Anterior cingulate cortex (tissue), 58 donors: ENCODE data around the gene ANKRD18B.
A peak's percentile ranks its signal among the peaks of the same experiment; 100 is the strongest.
"Not testable (repeated sequence)": the region's sequence is repeated elsewhere in the genome, so short reads cannot be mapped to it uniquely, and the experiment has no call there.

ENCODE experiments used
- DNase-seq, 58 donors: peaks; one replicate each; lab custom pipeline; 2025; lab: John Stamatoyannopoulos, UW

ANKRD18B gene

GRCh38 chr9:33523397-33524305, at the start of gene ANKRD18B:
Gene ANKRD18B, plus strand, starts transcription at chr9:33524251. Its CDS starts 239 bp downstream, at chr9:33524490.
- DNase-seq = peak in 20 of 58 donors; percentile 9 to 44 (median 25)

GRCh38 chr9:33475357-33475756, 48.7 kb upstream of the ANKRD18B start:
- no peak for DNase-seq

GRCh38 chr9:33476503-33476902, 47.5 kb upstream of the ANKRD18B start:
- no peak for DNase-seq

GRCh38 chr9:33480106-33480505, 43.9 kb upstream of the ANKRD18B start:
- DNase-seq = no peak

GRCh38 chr9:33480976-33481375, 43.1 kb upstream of the ANKRD18B start:
- no peak for DNase-seq

- DNase-seq = not testable (repeated sequence)
Measured at GRCh38 chr9:33485312-33485711, 38.7 kb upstream of the ANKRD18B start.

- no peak for DNase-seq
Measured at GRCh38 chr9:33489066-33489465, 35.0 kb upstream of the ANKRD18B start.

GRCh38 chr9:33493819-33494218, 30.2 kb upstream of the ANKRD18B start:
- not testable (repeated sequence) for DNase-seq

GRCh38 chr9:33498387-33498786, 25.7 kb upstream of the ANKRD18B start:
- no peak for DNase-seq

- DNase-seq = no peak
Measured at GRCh38 chr9:33506626-33507370, 17.3 kb upstream of the ANKRD18B start.

- peak in 51 of 58 donors; percentile 13 to 76 (median 58) for DNase-seq
Measured at GRCh38 chr9:33510262-33511183, 13.5 kb upstream of the ANKRD18B start.

GRCh38 chr9:33511184-33511517, 12.9 kb upstream of the ANKRD18B start:
- DNase-seq = not testable (repeated sequence)

- peak in 2 of 58 donors; percentile 15 to 50 for DNase-seq
Measured at GRCh38 chr9:33512535-33512934, 11.5 kb upstream of the ANKRD18B start.

GRCh38 chr9:33515342-33515995, 8.6 kb upstream of the ANKRD18B start:
- DNase-seq = not testable (repeated sequence)

- not testable (repeated sequence) for DNase-seq
Measured at GRCh38 chr9:33516397-33516796, 7.7 kb upstream of the ANKRD18B start.

GRCh38 chr9:33517373-33517772, 6.7 kb upstream of the ANKRD18B start:
- DNase-seq = peak in 2 of 58 donors; percentile 19 to 30

- not testable (repeated sequence) for DNase-seq
Measured at GRCh38 chr9:33517934-33518577, 6.0 kb upstream of the ANKRD18B start.

GRCh38 chr9:33521861-33522260, 2.2 kb upstream of the ANKRD18B start:
- DNase-seq = peak in 1 of 58 donors; percentile 9

GRCh38 chr9:33524306-33524947, 376 bp downstream of the ANKRD18B start:
- peak in 6 of 58 donors; percentile 5 to 47 (median 26) for DNase-seq
